HG03439 (cell line): ENCODE data around the gene MLX.
"Not testable (repeated sequence)": the region's sequence is repeated elsewhere in the genome, so short reads cannot be mapped to it uniquely, and the experiment has no call there.

ENCODE experiments used
- ATAC-seq: cut with Tn5 transposase; IDR thresholded peaks from one replicate; pipeline ENCODE4 v1.9.1; 2021; ENCODE audit warnings: mild to moderate bottlenecking, moderate library complexity; ENCODE audit not compliant: unreplicated experiment

MLX gene

DNA sequence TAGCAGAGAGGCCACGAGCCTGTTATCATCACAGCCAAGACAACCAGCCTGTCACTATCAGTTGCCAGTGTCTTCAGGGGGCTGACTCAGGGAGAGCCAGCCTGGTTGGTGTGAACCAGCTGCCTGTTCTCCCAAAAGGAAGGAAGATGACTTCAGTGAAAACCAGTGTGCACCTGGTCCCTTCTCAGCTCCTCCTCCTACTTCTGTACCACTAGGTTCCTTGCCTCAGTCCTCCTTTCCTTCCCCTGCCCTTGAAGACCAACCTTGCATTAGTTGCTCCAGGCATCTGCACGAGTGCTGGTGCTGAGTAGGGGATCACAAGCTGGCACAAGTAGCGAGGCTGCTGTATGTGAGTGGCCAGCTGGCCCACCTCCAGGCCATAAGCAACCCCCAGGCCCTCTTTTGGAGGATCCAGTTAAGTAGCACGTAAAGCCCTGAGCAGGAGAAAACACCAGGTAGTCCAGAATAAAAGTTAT, 51.1 kb downstream of the MLX start:
- ATAC-seq: peak; percentile 9

DNA sequence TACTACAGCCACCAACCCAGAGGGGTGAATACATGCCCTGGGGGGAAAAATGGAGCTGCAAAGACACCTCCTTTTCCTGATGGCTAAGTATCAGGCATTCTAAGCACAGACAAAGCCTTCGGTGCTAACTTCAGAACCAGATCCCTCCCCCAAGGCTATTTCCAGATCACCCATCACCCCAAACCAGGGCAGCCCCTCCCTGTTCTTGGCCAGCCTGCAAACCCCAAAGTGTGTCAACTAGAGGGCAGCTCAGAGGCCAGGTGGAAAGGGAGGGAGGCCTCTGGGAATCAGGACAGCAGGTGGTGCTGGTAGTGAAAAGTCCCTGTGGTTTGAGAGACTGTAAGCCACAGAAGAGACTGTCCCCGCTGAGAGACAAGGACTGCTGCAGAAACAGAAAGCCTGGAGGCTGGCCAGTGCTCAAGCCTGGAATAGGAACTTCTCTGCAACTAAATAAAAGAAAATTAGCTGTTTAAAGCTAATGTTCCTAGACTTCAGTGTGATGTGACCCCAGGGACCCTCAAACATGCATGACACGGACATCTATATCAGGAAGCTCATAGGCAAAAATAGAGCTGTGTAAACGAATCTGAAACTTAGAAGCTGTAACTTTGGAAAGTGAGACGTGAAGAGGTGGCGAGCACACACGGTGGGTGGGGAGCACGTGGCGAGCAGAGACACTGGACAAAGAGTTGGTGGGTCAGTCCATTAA, 51.7 kb downstream of the MLX start:
- ATAC-seq: peak; percentile 68

DNA sequence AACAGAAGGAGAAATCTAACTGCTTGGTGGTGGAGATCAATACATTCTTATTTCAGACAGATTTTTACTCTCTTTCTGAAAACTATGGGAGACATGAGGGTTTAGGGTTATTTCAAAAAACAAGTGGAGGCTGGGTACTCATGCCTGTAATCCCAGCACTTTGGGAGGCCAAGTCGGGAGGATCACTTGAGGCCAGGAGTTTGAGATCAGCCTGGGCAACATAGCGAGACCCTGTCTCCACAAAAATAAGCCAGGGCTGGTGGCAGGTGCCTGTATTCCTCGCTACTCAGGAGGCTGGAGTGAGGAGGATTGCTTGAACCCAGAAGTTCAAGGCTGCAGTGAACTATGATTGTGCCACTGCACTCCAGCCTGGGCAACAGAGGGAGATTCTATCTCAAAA, 55.1 kb downstream of the MLX start:
- ATAC-seq: not testable (repeated sequence)
